ENCODE measurements around the gene THRB.

DNA sequence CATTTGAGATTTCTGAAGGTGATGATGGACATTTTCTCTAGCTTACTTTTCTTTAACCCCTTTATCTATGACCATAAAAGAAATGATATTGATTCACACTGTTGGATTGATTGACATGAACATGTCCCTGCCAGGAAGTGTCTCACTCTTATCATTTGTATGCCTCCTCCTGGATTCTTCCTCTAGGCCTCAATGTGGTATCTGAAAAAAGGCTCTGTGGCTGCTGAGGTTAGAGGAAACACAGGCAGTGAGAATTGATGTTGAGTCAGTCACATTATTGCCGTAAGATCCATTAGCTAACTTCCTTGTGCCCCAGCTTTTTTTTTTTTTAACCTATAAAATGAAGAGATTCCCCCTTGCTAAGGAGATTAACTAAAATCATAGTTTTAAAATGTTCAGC lies 8.0 kb upstream of the THRB start:
- no peak for TF ChIP-seq RFX5 (IDR thresholded peaks at IDR 0.05; ENCODE audit: low read length)
- TF ChIP-seq, protein P1, sequence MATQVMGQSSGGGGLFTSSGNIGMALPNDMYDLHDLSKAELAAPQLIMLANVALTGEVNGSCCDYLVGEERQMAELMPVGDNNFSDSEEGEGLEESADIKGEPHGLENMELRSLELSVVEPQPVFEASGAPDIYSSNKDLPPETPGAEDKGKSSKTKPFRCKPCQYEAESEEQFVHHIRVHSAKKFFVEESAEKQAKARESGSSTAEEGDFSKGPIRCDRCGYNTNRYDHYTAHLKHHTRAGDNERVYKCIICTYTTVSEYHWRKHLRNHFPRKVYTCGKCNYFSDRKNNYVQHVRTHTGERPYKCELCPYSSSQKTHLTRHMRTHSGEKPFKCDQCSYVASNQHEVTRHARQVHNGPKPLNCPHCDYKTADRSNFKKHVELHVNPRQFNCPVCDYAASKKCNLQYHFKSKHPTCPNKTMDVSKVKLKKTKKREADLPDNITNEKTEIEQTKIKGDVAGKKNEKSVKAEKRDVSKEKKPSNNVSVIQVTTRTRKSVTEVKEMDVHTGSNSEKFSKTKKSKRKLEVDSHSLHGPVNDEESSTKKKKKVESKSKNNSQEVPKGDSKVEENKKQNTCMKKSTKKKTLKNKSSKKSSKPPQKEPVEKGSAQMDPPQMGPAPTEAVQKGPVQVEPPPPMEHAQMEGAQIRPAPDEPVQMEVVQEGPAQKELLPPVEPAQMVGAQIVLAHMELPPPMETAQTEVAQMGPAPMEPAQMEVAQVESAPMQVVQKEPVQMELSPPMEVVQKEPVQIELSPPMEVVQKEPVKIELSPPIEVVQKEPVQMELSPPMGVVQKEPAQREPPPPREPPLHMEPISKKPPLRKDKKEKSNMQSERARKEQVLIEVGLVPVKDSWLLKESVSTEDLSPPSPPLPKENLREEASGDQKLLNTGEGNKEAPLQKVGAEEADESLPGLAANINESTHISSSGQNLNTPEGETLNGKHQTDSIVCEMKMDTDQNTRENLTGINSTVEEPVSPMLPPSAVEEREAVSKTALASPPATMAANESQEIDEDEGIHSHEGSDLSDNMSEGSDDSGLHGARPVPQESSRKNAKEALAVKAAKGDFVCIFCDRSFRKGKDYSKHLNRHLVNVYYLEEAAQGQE (IDR thresholded peaks at IDR 0.05; ENCODE audit: low read depth, low read length) = no peak
- TF ChIP-seq, protein P2, sequence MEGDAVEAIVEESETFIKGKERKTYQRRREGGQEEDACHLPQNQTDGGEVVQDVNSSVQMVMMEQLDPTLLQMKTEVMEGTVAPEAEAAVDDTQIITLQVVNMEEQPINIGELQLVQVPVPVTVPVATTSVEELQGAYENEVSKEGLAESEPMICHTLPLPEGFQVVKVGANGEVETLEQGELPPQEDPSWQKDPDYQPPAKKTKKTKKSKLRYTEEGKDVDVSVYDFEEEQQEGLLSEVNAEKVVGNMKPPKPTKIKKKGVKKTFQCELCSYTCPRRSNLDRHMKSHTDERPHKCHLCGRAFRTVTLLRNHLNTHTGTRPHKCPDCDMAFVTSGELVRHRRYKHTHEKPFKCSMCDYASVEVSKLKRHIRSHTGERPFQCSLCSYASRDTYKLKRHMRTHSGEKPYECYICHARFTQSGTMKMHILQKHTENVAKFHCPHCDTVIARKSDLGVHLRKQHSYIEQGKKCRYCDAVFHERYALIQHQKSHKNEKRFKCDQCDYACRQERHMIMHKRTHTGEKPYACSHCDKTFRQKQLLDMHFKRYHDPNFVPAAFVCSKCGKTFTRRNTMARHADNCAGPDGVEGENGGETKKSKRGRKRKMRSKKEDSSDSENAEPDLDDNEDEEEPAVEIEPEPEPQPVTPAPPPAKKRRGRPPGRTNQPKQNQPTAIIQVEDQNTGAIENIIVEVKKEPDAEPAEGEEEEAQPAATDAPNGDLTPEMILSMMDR (IDR thresholded peaks at IDR 0.05) = no peak
